ENCODE data around the gene BUD23. TPM values are rescaled to one million over a fixed set of nuclear protein-coding genes. Genes with fewer than 3 reads are reported as not detected.

Gene BUD23
- total and polyA plus RNA-seq, 9 of the 15 experiments (the other 6 are each of a cell fraction or from before 2014, with no cell fraction given), result 79.5 to 270 (median 150) TPM

DNA sequence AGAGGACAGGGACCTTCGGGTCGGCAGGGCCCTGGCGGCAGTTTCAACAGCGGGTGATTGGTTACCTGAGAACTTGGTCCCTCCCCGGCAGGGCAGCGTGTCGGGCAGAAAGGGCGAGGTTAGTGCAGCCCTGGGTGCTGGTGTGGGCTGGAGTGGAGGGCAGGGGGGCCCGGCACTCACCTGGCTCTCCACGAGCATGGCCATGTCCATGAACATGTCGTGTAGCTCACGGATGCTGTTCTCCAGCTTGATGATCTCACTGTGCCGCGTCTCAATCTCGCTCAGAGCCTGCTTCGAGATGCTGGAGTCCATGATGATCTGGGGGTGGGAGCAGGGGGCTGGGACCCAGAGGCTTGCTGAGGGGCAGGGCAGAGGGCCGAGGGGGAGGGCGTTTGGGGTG is 19.3 kb downstream of the BUD23 start:
- ChIA-PET CTCF (ENCODE audit: low intra/inter-chr PET ratio) (no interaction called here), POLR2A (interaction anchor here (0.5 to 2.1 kb wide), 8 partner anchors 9 to 32 kb away, joined by 3 to 7 read pairs (median 4); no protein-coding TSS in a partner anchor)
- peaks cover 30% of the 10 kb centered on the region for H4K20me1 ChIP-seq (replicated peaks; ENCODE audit: control insufficient read depth, insufficient read depth, low read length)
- intact Hi-C loops (cut with micrococcal nuclease), result no loop called here
- no peaks in the 10 kb centered on the region for H3K79me2 ChIP-seq (ENCODE audit: control insufficient read depth, insufficient read depth, low read length)
- no peak overlapping the region for H3K4me3 ChIP-seq
- H3K4me2 ChIP-seq (ENCODE audit: insufficient read depth, low read length), result no peak overlapping the region
- H3K27me3 ChIP-seq (ENCODE audit: control insufficient read depth in 2 of 2, insufficient read depth in 2 of 2, low read length in 2 of 2), result no peaks in the 10 kb centered on the region; a peak in 1 of 5 replicates
- H3K27ac ChIP-seq (ENCODE audit: extremely low read depth, low read depth, low read length), result no peak overlapping the region
- no peaks in the 10 kb centered on the region for H3K9me1 ChIP-seq (ENCODE audit: control insufficient read depth, insufficient read depth, low read length)
- no peak for TF ChIP-seq ARHGAP35 (IDR thresholded peaks at IDR 0.05; ENCODE audit: partially characterized antibody)
- TF ChIP-seq ATF7 (IDR thresholded peaks at IDR 0.05), result no peak
- TF ChIP-seq POLR2G (IDR thresholded peaks at IDR 0.05; ENCODE audit: low read depth, low read length), result peak; percentile 53
- ATAC-seq (no peak), FAIRE-seq (no peak), DNase-seq (ENCODE audit: extremely low read depth in 1 of 4, low spot score in 3 of 4) (no peak)
- 88% methylated on average over 18 of the region's 18 CpGs for WGBS (ENCODE audit: insufficient coverage, low coverage, missing lambda C conversion rate)
- peaks cover 43% of the 10 kb centered on the region; the same call in 2 of the 3 replicates for H3K36me3 ChIP-seq (ENCODE audit: control insufficient read depth, insufficient read depth, low read length)
- H2AFZ ChIP-seq (ENCODE audit: low read depth, low read length), result no peak overlapping the region
- H3K4me1 ChIP-seq (replicated peaks in 1 of 2; ENCODE audit: control insufficient read depth in 2 of 2, insufficient read depth in 2 of 2, low read length in 2 of 2), result peaks cover 20 to 69% of the 10 kb centered on the region in 2 experiments; a peak in 4 of 5 replicates
- in situ Hi-C loops (cut with MboI), result no loop called here
- BruUV-seq (replicated peaks), result no TSS peak
- H3K9ac ChIP-seq (ENCODE audit: insufficient read depth in 1 of 2, low read depth in 2 of 2, low read length in 2 of 2), result no peak overlapping the region
- H3K9me3 ChIP-seq (replicated peaks; ENCODE audit: control insufficient read depth, insufficient read depth, low read depth, low read length), result no peaks in the 10 kb centered on the region

DNA sequence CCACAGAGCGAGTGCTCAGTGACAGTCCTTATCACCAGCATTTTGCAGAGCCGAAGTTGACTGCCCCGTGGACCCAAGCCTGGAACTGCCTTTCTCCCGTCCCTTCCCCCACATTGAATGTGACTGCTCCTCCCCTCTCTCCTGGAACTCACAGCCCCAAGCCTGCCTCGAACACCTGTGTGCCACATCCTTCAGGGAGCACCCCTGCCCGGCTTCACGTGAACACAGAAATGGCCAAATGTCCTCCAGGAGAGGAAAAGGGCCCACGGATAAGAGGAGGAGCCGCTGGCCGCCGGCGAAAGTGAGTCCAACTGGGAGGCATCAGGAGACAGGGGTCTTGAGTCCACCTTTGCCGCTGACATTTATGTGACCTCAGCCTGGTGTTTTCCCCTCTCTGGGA is 19.8 kb downstream of the BUD23 start:
- H3K4me3 ChIP-seq, result no peak overlapping the region
- ATAC-seq (no peak), FAIRE-seq (no peak), DNase-seq (ENCODE audit: extremely low read depth in 1 of 4, low spot score in 3 of 4) (no peak)
- H4K20me1 ChIP-seq (replicated peaks; ENCODE audit: control insufficient read depth, insufficient read depth, low read length), result peaks cover 30% of the 10 kb centered on the region
- intact Hi-C loops (cut with micrococcal nuclease) (no loop called here), in situ Hi-C loops (cut with MboI) (no loop called here)
- no peak overlapping the region; the same call in 2 of the 3 replicates for H3K27ac ChIP-seq (ENCODE audit: extremely low read depth, low read depth, low read length)
- no peaks in the 10 kb centered on the region for H3K9me3 ChIP-seq (replicated peaks; ENCODE audit: control insufficient read depth, insufficient read depth, low read depth, low read length)
- H3K4me1 ChIP-seq (replicated peaks in 1 of 2; ENCODE audit: control insufficient read depth in 2 of 2, insufficient read depth in 2 of 2, low read length in 2 of 2), result peaks cover 20 to 70% of the 10 kb centered on the region in 2 experiments; a peak in 4 of 5 replicates
- H2AFZ ChIP-seq (ENCODE audit: low read depth, low read length), result no peak overlapping the region
- peak overlapping the region in 1 of 2 experiments; percentile 59; a peak in 1 of 4 replicates for H3K9ac ChIP-seq (ENCODE audit: insufficient read depth in 1 of 2, low read depth in 2 of 2, low read length in 2 of 2)
- ChIA-PET POLR2A (interaction anchor here (1.0 to 1.6 kb wide), 4 partner anchors 12 to 16 kb away, joined by 4 to 7 read pairs (median 5); partner anchors contain the start of gene STX1A), CTCF (ENCODE audit: low intra/inter-chr PET ratio) (no interaction called here)
- peaks cover 38% of the 10 kb centered on the region; the same call in 2 of the 3 replicates for H3K36me3 ChIP-seq (ENCODE audit: control insufficient read depth, insufficient read depth, low read length)
- no TSS peak for BruUV-seq (replicated peaks)
- peak overlapping the region; percentile 38; the same call in 1 of the 2 replicates for H3K4me2 ChIP-seq (ENCODE audit: insufficient read depth, low read length)
- TF ChIP-seq, protein P1, sequence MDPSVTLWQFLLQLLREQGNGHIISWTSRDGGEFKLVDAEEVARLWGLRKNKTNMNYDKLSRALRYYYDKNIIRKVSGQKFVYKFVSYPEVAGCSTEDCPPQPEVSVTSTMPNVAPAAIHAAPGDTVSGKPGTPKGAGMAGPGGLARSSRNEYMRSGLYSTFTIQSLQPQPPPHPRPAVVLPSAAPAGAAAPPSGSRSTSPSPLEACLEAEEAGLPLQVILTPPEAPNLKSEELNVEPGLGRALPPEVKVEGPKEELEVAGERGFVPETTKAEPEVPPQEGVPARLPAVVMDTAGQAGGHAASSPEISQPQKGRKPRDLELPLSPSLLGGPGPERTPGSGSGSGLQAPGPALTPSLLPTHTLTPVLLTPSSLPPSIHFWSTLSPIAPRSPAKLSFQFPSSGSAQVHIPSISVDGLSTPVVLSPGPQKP (CRISPR knock-in tag; IDR thresholded peaks at IDR 0.05), result no peak
- TF ChIP-seq STAG1 (CRISPR knock-in tag; IDR thresholded peaks at IDR 0.05; ENCODE audit: borderline replicate concordance), result no peak
- TF ChIP-seq, protein P2, sequence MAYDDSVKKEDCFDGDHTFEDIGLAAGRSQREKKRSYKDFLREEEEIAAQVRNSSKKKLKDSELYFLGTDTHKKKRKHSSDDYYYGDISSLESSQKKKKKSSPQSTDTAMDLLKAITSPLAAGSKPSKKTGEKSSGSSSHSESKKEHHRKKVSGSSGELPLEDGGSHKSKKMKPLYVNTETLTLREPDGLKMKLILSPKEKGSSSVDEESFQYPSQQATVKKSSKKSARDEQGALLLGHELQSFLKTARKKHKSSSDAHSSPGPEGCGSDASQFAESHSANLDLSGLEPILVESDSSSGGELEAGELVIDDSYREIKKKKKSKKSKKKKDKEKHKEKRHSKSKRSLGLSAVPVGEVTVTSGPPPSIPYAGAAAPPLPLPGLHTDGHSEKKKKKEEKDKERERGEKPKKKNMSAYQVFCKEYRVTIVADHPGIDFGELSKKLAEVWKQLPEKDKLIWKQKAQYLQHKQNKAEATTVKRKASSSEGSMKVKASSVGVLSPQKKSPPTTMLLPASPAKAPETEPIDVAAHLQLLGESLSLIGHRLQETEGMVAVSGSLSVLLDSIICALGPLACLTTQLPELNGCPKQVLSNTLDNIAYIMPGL (CRISPR knock-in tag; IDR thresholded peaks at IDR 0.05), result 0 out of 2 replicates have a peak, but pooled peaks have one; percentile 10
- H3K9me1 ChIP-seq (ENCODE audit: control insufficient read depth, insufficient read depth, low read length), result no peaks in the 10 kb centered on the region
- no peaks in the 10 kb centered on the region for H3K79me2 ChIP-seq (ENCODE audit: control insufficient read depth, insufficient read depth, low read length)
- 58% methylated on average over 7 of the region's 13 CpGs for WGBS (ENCODE audit: insufficient coverage, low coverage, missing lambda C conversion rate)
- H3K27me3 ChIP-seq (ENCODE audit: control insufficient read depth in 2 of 2, insufficient read depth in 2 of 2, low read length in 2 of 2), result no peaks in the 10 kb centered on the region; a peak in 1 of 5 replicates
